Caco-2 (cell line): Measurements from ENCODE around the gene DUSP18. TPM values are rescaled to one million over a fixed set of nuclear protein-coding genes. Genes with fewer than 3 reads are reported as not detected.

Source experiments
- BruUV-seq: library from RNA; stranded (reverse); fragments of 400-500 nt; replicated peaks from 2 replicates; lab custom pipeline; 2021; lab: Mats Ljungman, UMichigan
- CTCF ChIA-PET: fragments of 300-600 bp; sonication (Branson Sonifier 250); formaldehyde crosslinking; loops from one replicate; lab custom pipeline; 2022; ENCODE audit warnings: antibody characterized with exemption; lab: Charles Lee
- POLR2A ChIA-PET: fragments of 300-600 bp; sonication (Branson Sonifier 250); formaldehyde crosslinking; loops from one replicate; lab custom pipeline; 2022; ENCODE audit warnings: antibody characterized with exemption; lab: Charles Lee
- DNase-seq, 2 experiments: peaks; one replicate each; pipeline versions ENCODE4 v3.0.0 to v3.0.0-alpha.2; 2020 to 2022
- H3K27me3 ChIP-seq: replicated peaks from 2 replicates; pipeline ENCODE4 v1.6.0; 2011; ENCODE audit warnings: low read length; ENCODE audit not compliant: control insufficient read depth, insufficient read depth
- H3K36me3 ChIP-seq: 2 replicates; pipeline ENCODE4 v1.5.1; 2011; ENCODE audit warnings: low read length; ENCODE audit not compliant: control insufficient read depth, insufficient read depth
- H3K4me1 ChIP-seq: fragments of 250-450 bp; sonication (Bioruptor Pico); 2 replicates; pipeline ENCODE4 v1.5.1; 2020; ENCODE audit warnings: mild to moderate bottlenecking
- H3K4me3 ChIP-seq: 2 replicates; pipeline ENCODE4 v1.5.1; 2011; ENCODE audit warnings: low read depth, mild to moderate bottlenecking, control low read depth, low read length
- H3K9me3 ChIP-seq: fragments of 250-450 bp; sonication (Bioruptor Pico); 2 replicates; pipeline ENCODE4 v1.5.1; 2020; ENCODE audit warnings: mild to moderate bottlenecking, moderate library complexity
- H3K27ac Mint-ChIP-seq: one replicate; pipeline ENCODE4 v1.8.0; 2022; ENCODE audit warnings: mixed read lengths; ENCODE audit not compliant: unreplicated experiment
- H3K27me3 Mint-ChIP-seq: one replicate; pipeline ENCODE4 v1.8.0; 2022; ENCODE audit warnings: mixed read lengths; ENCODE audit not compliant: insufficient read depth, unreplicated experiment
- H3K36me3 Mint-ChIP-seq: one replicate; pipeline ENCODE4 v1.8.0; 2022; ENCODE audit warnings: mild to moderate bottlenecking, mixed read lengths; ENCODE audit not compliant: insufficient read depth, unreplicated experiment
- H3K4me1 Mint-ChIP-seq: one replicate; pipeline ENCODE4 v1.8.0; 2022; ENCODE audit warnings: low read depth, mixed read lengths; ENCODE audit not compliant: unreplicated experiment
- H3K4me3 Mint-ChIP-seq: one replicate; pipeline ENCODE4 v1.8.0; 2022; ENCODE audit warnings: mild to moderate bottlenecking, moderate library complexity, mixed read lengths; ENCODE audit not compliant: unreplicated experiment
- H3K9me3 Mint-ChIP-seq: one replicate; pipeline ENCODE4 v1.8.0; 2022; ENCODE audit warnings: mixed read lengths; ENCODE audit not compliant: unreplicated experiment
- intact Hi-C: fragments of 100-400 bp; cut with micrococcal nuclease; formaldehyde crosslinking; loops from one replicate; pipeline ENCODE4 v1.10.0; 2022; ENCODE audit not compliant: unreplicated experiment
- total RNA-seq: library from RNA; stranded (reverse); gene quantifications from 2 replicates; pipeline ENCODE4 v1.2.3, GENCODE V29; 2022
- TF ChIP-seq, protein P1 (sequence below), 2 experiments: fragments of 200-600 bp in 1 of 2; IDR thresholded peaks; 1 replicate in 1 of 2; 2 replicates in 1 of 2; pipeline versions ENCODE4 v1.5.1 to v1.8.0; 2011 to 2022; ENCODE audit warnings: antibody characterized with exemption in 1 of 2, control low read depth in 1 of 2, inconsistent platforms in 1 of 2, low read depth in 1 of 2, low read length in 1 of 2, mild to moderate bottlenecking in 1 of 2, moderate library complexity in 1 of 2; ENCODE audit not compliant: insufficient read depth in 1 of 2, severe bottlenecking in 1 of 2, unreplicated experiment in 1 of 2

Gene DUSP18
- total RNA-seq, 1 experiment from 2014 or later: 6.0 TPM

- Mint-ChIP-seq H3K4me1 (no peaks in the 10 kb centered on the region), H3K36me3 (no peaks in the 10 kb centered on the region), H3K27me3 (no peaks in the 10 kb centered on the region), H3K9me3 (no peaks in the 10 kb centered on the region), H3K27ac (no peak overlapping the region), H3K4me3 (no peak overlapping the region)
- no peak for DNase-seq
- ChIA-PET POLR2A (no interaction called here), CTCF (interaction anchor here (1.6 kb wide), 1 partner anchor 11 kb away, joined by 3 read pairs; the partner anchor contains the start of gene TCN2)
- BruUV-seq: no TSS peak
- Histone ChIP-seq H3K9me3 (no peaks in the 10 kb centered on the region), H3K36me3 (no peaks in the 10 kb centered on the region), H3K4me1 (no peaks in the 10 kb centered on the region), H3K4me3 (no peak overlapping the region), H3K27me3 (no peaks in the 10 kb centered on the region)
- TF ChIP-seq, protein P1, sequence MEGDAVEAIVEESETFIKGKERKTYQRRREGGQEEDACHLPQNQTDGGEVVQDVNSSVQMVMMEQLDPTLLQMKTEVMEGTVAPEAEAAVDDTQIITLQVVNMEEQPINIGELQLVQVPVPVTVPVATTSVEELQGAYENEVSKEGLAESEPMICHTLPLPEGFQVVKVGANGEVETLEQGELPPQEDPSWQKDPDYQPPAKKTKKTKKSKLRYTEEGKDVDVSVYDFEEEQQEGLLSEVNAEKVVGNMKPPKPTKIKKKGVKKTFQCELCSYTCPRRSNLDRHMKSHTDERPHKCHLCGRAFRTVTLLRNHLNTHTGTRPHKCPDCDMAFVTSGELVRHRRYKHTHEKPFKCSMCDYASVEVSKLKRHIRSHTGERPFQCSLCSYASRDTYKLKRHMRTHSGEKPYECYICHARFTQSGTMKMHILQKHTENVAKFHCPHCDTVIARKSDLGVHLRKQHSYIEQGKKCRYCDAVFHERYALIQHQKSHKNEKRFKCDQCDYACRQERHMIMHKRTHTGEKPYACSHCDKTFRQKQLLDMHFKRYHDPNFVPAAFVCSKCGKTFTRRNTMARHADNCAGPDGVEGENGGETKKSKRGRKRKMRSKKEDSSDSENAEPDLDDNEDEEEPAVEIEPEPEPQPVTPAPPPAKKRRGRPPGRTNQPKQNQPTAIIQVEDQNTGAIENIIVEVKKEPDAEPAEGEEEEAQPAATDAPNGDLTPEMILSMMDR (IDR thresholded peaks at IDR 0.05; ENCODE audit: insufficient read depth in 1 of 2, low read depth in 1 of 2, low read length in 1 of 2, severe bottlenecking in 1 of 2, unreplicated experiment in 1 of 2): no peak
- intact Hi-C loops: no loop called here
These were observed 49.9 kb downstream of the DUSP18 start for GRCh38 chr22:30617819-30618218.

DNA sequence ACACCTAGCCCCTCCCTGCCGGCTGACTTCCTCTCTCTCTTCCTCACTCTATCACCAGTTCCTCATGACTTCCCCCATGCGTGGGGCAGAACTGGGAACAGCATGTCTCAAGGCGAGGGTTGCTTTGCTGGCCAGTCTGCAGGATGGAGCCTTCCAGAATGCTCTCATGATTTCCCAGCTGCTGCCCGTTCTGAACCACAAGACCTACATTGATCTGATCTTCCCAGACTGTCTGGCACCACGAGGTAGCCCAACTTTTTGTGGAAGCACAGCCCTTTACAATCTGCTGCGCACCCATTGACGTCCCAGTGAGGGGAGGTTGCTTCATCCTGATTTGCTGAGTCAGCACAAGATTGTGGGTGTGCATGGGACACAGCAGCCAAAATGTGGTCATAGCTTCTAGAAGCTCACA, 52.1 kb downstream of the DUSP18 start:
- no peaks in the 10 kb centered on the region for H3K36me3 ChIP-seq
- ChIA-PET CTCF (no interaction called here), POLR2A (no interaction called here)
- Mint-ChIP-seq H3K4me1 (no peaks in the 10 kb centered on the region), H3K4me3 (no peak overlapping the region), H3K36me3 (no peaks in the 10 kb centered on the region), H3K27ac (no peak overlapping the region), H3K27me3 (no peaks in the 10 kb centered on the region), H3K9me3 (no peaks in the 10 kb centered on the region)
- intact Hi-C loops: no loop called here
- no peaks in the 10 kb centered on the region for H3K9me3 ChIP-seq
- no TSS peak for BruUV-seq
- TF ChIP-seq, protein P1 (IDR thresholded peaks at IDR 0.05; ENCODE audit: insufficient read depth in 1 of 2, low read depth in 1 of 2, low read length in 1 of 2, severe bottlenecking in 1 of 2, unreplicated experiment in 1 of 2): no peak
- H3K27me3 ChIP-seq: no peaks in the 10 kb centered on the region
- H3K4me1 ChIP-seq: no peaks in the 10 kb centered on the region
- DNase-seq: no peak
- H3K4me3 ChIP-seq: no peak overlapping the region

DNA sequence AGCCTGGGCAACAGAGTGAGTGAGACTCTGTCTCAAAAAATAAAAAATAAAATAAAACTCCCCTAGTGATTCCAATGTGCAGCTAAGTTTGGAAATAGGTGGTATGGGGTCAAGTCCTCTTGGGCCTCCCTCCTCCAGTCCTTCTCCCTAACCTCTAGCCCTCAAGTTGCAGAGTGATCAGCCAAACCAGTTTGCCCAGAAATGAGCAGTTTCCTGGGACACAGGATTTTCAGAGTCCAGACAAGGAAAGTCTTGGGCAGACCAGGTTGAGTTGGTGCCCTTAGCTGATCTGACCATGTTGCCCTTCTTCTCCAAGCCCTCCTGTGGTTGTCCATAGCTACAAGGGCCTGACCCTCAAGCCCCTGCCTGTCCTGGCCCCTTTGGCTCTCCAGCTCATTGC, 52.8 kb downstream of the DUSP18 start:
- intact Hi-C loops: no loop called here
- no peaks in the 10 kb centered on the region for H3K9me3 Mint-ChIP-seq
- H3K9me3 ChIP-seq: no peaks in the 10 kb centered on the region
- H3K4me1 ChIP-seq: no peaks in the 10 kb centered on the region
- H3K27ac Mint-ChIP-seq: no peak overlapping the region
- TF ChIP-seq, protein P1 (IDR thresholded peaks at IDR 0.05; ENCODE audit: insufficient read depth in 1 of 2, low read depth in 1 of 2, low read length in 1 of 2, severe bottlenecking in 1 of 2, unreplicated experiment in 1 of 2): no peak
- no TSS peak for BruUV-seq
- no peak overlapping the region for H3K4me3 Mint-ChIP-seq
- H3K4me1 Mint-ChIP-seq: no peaks in the 10 kb centered on the region
- ChIA-PET POLR2A (no interaction called here), CTCF (no interaction called here)
- H3K36me3 ChIP-seq: no peaks in the 10 kb centered on the region
- no peaks in the 10 kb centered on the region for H3K36me3 Mint-ChIP-seq
- no peaks in the 10 kb centered on the region for H3K27me3 Mint-ChIP-seq
- no peak overlapping the region for H3K4me3 ChIP-seq
- no peaks in the 10 kb centered on the region for H3K27me3 ChIP-seq
- DNase-seq: peak in 1 of 2 experiments; percentile 12
